ENCODE measurements around the gene PHTF2.

The PHTF2 gene

GRCh38 chr7:77907281-77907680 is 108.7 kb downstream of the PHTF2 start:
- no peak overlapping the region for H3K4me3 ChIP-seq (ENCODE audit: low read depth, low read length)
- ChIA-PET POLR2A (no interaction called here), CTCF (interaction anchor here (1.8 kb wide), 1 partner anchor 179 kb away, joined by 3 read pairs; no protein-coding TSS in a partner anchor)
- TF ChIP-seq CTCF (IDR thresholded peaks at IDR 0.05; ENCODE audit: insufficient read depth, low read length, missing control alignments), result no peak
- no peak for DNase-seq (ENCODE audit: low read depth, low spot score)

- POLR2A ChIA-PET, result no interaction called here
- CTCF ChIA-PET, result no interaction called here
- no peak for TF ChIP-seq CTCF (IDR thresholded peaks at IDR 0.05; ENCODE audit: insufficient read depth, low read length, missing control alignments)
- H3K4me3 ChIP-seq (ENCODE audit: low read depth, low read length), result no peak overlapping the region
- DNase-seq (ENCODE audit: low read depth, low spot score), result no peak
These were observed 110.1 kb downstream of the PHTF2 start for GRCh38 chr7:77908664-77909063.

GRCh38 chr7:77910124-77910523 is 111.6 kb downstream of the PHTF2 start:
- TF ChIP-seq CTCF (IDR thresholded peaks at IDR 0.05; ENCODE audit: insufficient read depth, low read length, missing control alignments), result no peak
- POLR2A ChIA-PET, result no interaction called here
- no peak for DNase-seq (ENCODE audit: low read depth, low spot score)
- no peak overlapping the region for H3K4me3 ChIP-seq (ENCODE audit: low read depth, low read length)
- CTCF ChIA-PET, result no interaction called here

GRCh38 chr7:77912293-77912692 is 113.7 kb downstream of the PHTF2 start:
- DNase-seq (ENCODE audit: low read depth, low spot score), result no peak
- no peak overlapping the region for H3K4me3 ChIP-seq (ENCODE audit: low read depth, low read length)
- CTCF ChIA-PET, result no interaction called here
- POLR2A ChIA-PET, result no interaction called here
- TF ChIP-seq CTCF (IDR thresholded peaks at IDR 0.05; ENCODE audit: insufficient read depth, low read length, missing control alignments), result no peak

GRCh38 chr7:77913977-77914607 is 115.5 kb downstream of the PHTF2 start:
- no peak for TF ChIP-seq CTCF (IDR thresholded peaks at IDR 0.05; ENCODE audit: insufficient read depth, low read length, missing control alignments)
- ChIA-PET POLR2A (interaction anchor here (0.8 kb wide), 1 partner anchor 26 kb away, joined by 3 read pairs; no protein-coding TSS in a partner anchor), CTCF (interaction anchor here (0.9 to 1.9 kb wide), 3 partner anchors 9 to 262 kb away, joined by 3 to 6 read pairs (median 5); no protein-coding TSS in a partner anchor)
- DNase-seq (ENCODE audit: low read depth, low spot score), result no peak
- no peak overlapping the region for H3K4me3 ChIP-seq (ENCODE audit: low read depth, low read length)

GRCh38 chr7:77917500-77918262 is 119.1 kb downstream of the PHTF2 start:
- DNase-seq (ENCODE audit: low read depth, low spot score), result no peak
- POLR2A ChIA-PET, result no interaction called here
- no peak overlapping the region for H3K4me3 ChIP-seq (ENCODE audit: low read depth, low read length)
- no peak for TF ChIP-seq CTCF (IDR thresholded peaks at IDR 0.05; ENCODE audit: insufficient read depth, low read length, missing control alignments)
- CTCF ChIA-PET, result interaction anchor here (1.5 kb wide), 1 partner anchor 266 kb away, joined by 3 read pairs; no protein-coding TSS in a partner anchor
